A204.1 (cell line): Measurements from ENCODE around the gene DBF4.
"Not testable (repeated sequence)": the region's sequence is repeated elsewhere in the genome, so short reads cannot be mapped to it uniquely, and the experiment has no call there.

Experiments used
- FAIRE-seq: peaks from 2 replicates; lab custom pipeline; 2012; peaks lifted over from hg19 to GRCh38; lab: Jason Lieb, UNC

Gene DBF4, protein sequence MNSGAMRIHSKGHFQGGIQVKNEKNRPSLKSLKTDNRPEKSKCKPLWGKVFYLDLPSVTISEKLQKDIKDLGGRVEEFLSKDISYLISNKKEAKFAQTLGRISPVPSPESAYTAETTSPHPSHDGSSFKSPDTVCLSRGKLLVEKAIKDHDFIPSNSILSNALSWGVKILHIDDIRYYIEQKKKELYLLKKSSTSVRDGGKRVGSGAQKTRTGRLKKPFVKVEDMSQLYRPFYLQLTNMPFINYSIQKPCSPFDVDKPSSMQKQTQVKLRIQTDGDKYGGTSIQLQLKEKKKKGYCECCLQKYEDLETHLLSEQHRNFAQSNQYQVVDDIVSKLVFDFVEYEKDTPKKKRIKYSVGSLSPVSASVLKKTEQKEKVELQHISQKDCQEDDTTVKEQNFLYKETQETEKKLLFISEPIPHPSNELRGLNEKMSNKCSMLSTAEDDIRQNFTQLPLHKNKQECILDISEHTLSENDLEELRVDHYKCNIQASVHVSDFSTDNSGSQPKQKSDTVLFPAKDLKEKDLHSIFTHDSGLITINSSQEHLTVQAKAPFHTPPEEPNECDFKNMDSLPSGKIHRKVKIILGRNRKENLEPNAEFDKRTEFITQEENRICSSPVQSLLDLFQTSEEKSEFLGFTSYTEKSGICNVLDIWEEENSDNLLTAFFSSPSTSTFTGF

DNA sequence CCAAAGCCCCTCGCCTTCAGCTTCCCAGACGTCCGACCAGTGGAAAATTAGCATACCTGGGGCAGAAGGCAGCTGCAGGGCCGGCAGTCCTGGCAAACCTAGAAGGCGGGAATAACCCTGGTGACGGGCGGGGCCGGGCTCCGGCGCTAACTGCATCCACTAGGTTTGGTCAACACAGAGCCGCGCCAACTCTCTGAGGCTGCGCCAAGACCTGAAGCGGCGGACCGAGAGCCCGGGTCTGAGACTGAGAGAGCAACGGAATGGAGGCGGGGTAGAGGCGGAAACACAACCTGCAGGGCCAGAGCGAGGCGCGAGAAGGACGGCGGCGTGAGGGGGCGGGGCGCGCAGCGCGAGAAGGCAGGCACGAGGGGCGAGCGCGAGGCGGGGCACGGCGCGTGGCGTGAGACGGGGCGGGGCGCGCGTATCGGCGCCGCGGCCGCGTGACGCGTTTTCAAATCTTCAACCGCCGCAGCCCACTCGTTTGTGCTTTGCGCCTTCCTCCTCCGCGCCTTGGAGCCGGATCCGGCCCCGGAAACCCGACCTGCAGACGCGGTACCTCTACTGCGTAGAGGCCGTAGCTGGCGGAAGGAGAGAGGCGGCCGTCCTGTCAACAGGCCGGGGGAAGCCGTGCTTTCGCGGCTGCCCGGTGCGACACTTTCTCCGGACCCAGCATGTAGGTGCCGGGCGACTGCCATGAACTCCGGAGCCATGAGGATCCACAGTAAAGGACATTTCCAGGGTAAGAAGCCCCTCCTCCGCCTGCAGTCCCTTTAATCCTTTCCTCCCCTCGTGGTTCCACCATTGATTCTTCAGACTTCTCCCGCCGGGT, at the start of gene DBF4, which contains the start of gene SLC25A40:
Gene DBF4, plus strand, starts transcription at position 454 of the 829 bp plus-strand sequence. Its CDS starts 240 bp downstream, at position 694.
Gene SLC25A40, minus strand, starts transcription at position 321 of the 829 bp plus-strand sequence. CDS start 17,633 bp downstream, outside the sequence.
- no peak for FAIRE-seq

DNA sequence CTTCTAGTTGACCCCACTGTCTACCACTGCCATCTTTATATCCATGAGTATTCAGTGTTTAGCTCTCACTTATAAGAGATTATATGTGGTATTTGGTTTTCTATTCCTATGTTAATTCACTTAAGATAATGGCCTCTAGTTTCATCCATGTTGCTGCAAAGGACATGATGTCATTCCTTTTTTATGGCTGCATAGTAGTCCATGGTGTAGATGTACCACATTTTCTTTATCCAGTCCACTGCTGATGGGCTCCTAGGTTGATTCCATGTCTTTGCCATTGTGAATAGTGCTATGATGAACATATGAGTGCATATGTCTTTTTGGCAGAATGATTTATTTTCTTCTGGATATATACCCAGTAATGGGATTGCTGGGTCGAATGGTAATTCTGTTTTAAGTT, 47.9 kb upstream of the DBF4 start:
- not testable (repeated sequence) for FAIRE-seq

DNA sequence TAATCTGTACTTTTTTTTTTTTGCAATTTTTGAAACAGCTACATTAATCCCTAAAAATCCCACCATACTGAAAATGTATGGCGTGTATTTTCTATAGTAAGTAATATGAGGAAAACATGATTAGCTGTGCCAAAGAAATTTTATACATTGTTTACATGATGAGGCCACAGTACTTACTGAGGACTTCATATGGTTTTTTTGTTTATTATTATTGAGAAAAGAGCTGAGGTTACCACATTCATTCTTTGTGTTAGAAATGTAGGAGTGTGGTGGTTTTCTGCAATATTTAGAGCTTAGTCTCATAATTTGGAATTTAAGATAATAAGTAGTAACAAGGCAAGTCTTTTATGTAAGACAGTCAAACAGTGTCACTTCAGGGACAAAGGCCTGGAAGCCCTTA, 45.2 kb upstream of the DBF4 start:
- FAIRE-seq, result no peak

DNA sequence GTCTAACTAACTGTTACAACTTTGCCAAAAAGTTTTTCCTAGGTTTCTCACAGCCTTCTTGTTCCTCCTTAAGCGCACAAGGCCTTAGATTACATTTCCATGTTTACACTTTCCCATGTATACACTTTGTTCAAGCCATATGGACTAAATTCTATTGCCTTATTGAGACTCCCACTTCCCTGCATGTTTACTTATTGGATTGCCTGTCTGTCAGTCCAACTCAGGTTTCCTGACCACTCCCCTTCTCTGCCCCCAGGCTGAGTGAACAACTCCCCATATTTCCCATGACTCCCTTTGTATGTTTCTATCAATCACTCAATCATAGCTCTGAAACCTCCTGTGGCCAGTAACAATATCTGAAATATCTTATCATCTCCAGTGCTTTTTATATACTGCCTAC, 43.2 kb upstream of the DBF4 start:
- no peak for FAIRE-seq

DNA sequence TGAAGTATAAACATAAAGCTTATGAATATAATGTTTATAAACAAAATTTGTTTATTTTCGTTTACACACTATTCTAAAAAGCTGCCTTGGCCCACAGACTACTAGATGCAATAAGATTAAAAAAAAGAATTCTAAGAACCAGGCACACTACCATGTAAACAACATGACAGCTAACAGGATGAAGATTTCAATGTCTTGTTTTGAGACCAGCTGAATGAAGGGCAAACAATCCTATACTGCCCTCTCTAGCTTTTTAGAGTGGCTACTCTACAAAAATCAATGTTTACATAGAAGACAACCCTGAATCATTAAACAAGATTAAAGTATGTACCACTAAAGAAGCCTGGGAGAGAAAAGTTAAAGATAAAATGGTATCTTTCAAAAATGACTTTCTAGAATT, 38.7 kb upstream of the DBF4 start:
- no peak for FAIRE-seq

DNA sequence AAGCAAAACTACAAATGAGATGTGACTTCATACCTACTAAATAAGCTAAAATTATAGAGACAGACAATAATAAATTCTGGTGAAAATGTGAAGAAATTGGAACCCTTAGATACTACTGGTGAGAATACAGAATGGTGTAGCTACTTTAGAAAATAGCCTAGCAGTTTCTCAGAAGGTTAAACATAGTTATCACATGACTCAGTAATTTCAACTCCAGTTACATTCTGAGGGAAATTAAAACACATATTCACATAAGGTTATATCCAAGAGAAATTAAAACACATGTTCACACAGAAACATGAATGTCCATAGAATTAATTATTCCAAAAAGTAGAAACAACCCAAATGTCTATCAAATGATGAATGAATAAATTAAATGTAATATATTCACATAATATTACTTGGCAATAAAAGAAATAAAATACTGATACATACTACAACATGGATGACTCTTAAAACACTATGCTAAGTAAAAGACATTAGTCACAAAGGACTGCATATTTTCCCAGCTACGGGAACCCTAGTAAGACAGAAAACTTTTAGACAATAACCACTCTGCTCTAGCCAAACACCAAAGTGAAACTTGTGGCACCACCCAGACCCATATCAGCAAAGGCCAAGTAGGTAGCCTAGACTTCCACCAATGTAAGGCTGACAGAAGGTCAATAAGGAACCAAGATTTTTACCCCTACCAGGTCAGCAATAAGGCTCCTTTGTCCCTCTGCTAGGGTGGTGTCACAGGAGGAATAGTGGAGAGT, 25.3 kb upstream of the DBF4 start:
- no peak for FAIRE-seq

DNA sequence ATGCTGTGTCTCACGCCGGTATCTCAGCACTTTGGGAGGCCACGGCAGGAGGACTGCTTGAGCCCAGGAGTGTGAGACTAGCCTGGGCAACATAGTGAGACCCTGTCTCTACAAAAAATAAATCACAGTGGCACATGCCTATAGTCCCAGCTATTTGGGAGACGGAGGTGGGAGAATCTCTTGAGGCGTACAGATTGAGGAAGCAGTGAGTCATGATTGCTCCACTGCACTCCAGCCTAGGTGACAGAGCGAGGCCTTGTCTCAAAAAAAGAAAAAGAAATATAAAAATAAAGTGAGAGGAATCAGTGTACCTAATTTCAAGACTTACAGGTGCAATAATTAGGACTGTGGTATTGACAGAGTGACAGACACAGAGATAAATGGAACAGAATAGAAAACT, 24.0 kb upstream of the DBF4 start:
- FAIRE-seq, result no peak

- FAIRE-seq, result no peak
Measured at GRCh38 chr7:87853237-87853864, 22.9 kb upstream of the DBF4 start.

DNA sequence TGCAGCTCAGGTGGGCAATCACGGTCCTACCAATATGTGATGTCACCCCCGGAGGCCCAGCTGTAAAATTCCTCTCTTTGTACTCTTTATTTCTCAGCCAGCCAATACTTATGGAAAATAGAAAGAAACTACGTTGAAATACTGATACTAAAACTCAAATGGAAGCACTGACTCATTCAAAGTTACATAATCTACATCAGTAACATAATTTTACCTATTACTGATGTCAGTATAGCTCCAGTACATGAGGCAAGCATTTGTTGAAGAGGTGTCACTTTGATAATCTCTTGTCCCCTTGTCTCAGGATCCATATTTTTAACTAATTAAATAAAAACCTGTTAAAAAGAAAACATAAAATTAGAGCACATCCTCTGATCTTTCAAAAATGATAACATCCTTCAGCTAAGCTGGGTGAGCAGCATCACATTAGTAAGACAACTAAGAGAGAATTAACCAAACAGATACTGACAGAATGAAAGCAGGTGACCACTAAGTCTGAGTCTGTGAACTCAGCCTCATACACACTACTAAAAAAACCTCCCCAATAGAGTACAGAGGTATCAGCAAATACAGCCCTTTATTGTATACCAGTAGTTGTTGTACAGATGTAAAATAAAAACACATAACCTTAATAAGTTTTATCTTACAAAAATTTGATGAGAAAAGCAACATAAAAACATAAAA, 17.7 kb upstream of the DBF4 start:
- FAIRE-seq, result no peak

- FAIRE-seq, result no peak
Measured at GRCh38 chr7:87866089-87866488, 10.2 kb upstream of the DBF4 start.

- FAIRE-seq, result not testable (repeated sequence)
Measured at GRCh38 chr7:87866533-87866932, 9.8 kb upstream of the DBF4 start.

DNA sequence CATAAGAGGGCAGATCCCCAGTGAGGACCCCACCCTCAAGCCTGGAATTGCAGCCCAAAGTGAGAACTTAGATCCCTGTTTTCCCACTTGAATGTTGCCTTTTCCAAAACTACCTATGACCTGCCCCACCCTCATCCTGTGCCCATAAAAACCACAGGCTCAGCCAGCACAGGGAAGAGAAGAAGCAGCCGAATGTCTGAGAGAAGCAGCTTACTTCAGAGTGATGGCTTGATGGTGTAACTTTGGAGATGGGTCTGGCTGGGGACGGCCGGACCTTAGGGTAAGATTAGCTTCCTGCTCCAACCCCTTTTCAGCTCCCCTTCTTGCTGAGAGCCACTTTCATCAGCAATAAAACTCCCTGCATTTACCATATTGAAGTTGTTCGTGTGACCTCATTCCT, 5.8 kb upstream of the DBF4 start:
- no peak for FAIRE-seq

GRCh38 chr7:87872346-87872745, 3.9 kb upstream of the DBF4 start:
- FAIRE-seq, result no peak

DNA sequence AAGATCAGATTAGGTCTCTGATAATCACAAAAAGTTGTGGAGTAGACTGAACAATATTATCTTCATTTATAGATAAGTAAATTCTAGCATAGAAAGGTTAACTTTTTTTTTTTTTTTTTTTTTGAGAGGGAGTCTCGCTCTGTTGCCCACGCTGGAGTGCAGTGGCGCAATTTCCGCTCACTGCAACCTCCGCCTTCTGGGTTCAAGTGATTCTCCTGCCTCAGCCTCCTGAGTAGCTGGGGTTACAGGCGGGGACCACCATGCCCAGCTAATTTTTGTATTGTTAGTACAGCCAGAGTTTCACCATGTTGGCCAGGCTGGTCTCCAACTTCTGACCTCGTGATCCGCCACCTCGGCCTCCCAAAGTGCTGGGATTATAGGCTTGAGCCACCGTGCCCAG, 3.0 kb upstream of the DBF4 start:
- not testable (repeated sequence) for FAIRE-seq

DNA sequence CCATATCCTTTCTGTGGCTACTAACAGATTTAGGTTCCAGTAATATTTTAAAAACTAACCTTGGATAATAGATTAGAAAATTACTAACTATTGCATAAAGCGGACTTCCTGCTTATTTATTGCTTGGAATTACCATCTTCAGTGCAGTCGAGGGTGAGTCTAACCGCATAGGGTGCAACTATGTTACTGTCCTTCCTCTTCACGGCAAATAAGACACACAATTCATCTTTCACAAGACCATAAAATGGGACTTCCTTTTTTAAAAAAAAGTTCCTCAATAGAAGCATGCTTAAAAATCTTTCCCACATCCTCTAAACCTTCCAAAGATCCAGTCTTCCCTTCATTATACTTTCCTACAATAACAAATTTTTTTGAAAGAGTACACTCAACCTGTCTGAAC, 2.2 kb upstream of the DBF4 start:
- no peak for FAIRE-seq

- FAIRE-seq, result no peak
Measured at GRCh38 chr7:87875151-87876039, 898 bp upstream of the DBF4 start.

- FAIRE-seq, result no peak
Measured at GRCh38 chr7:87876869-87877234, 559 bp downstream of the DBF4 start.

GRCh38 chr7:87877366-87878040, 1.2 kb downstream of the DBF4 start:
- no peak for FAIRE-seq

GRCh38 chr7:87878208-87878735, 2.0 kb downstream of the DBF4 start:
- no peak for FAIRE-seq
